Non-pigmented ciliary epithelial cell (primary cell): ENCODE measurements around the gene ARAP1.
"Not testable (repeated sequence)": the region's sequence is repeated elsewhere in the genome, so short reads cannot be mapped to it uniquely, and the experiment has no call there.

Experiments
- DNase-seq: peaks from one replicate; pipeline ENCODE4 v3.0.0-alpha.2; 2010; ENCODE audit warnings: low read depth

The ARAP1 gene

GRCh38 chr11:72752088-72752914 lies at the start of gene ARAP1:
TSS of gene ARAP1 (minus strand) at chr11:72752408. CDS start at chr11:72727128, 25,280 bp downstream.
- DNase-seq, result no peak

GRCh38 chr11:72799441-72799840 lies 47.2 kb upstream of the ARAP1 start:
- no peak for DNase-seq

DNA sequence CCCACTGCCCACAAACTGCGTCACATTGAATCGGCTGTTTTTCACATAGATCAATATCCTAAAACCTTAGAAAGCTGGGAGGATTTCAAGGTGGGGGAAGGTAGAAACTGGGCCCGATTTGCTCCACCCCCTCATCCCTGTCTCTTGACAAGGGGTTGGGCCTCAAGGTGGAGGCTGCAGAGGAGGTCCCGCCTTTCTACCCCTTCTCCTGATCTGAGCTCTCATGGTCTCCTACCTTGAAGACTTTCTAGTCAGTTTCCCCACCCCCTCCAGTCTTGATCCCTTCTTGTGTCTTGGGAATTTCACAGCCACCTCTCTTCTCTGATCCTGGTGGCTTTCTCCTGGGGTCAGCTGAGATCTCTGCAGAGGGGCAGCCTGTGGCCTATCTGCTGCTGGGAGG lies 46.2 kb upstream of the ARAP1 start:
- DNase-seq, result no peak

GRCh38 chr11:72793425-72794367 lies 41.5 kb upstream of the ARAP1 start, which contains the start of gene STARD10:
TSS of gene STARD10 (minus strand) at chr11:72794047. CDS start at chr11:72781181, 12,866 bp downstream.
- DNase-seq, result no peak

DNA sequence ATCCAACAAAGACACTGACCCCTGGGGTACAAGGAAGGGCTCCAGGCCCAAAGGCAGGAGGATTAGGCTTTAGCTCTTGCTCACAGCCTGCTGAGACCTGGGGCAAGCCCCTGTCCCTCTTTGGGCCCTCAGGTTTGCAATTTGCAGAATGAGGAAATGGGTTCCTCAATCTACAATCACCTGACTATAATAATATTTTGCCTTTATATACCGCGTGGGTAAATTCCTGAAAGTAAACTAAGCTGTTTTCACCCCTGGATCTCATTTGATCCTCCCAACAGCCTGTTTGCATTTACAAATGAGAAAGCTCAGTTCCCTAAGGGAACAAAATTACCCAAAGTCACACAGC lies 40.8 kb upstream of the ARAP1 start:
- DNase-seq, result no peak

DNA sequence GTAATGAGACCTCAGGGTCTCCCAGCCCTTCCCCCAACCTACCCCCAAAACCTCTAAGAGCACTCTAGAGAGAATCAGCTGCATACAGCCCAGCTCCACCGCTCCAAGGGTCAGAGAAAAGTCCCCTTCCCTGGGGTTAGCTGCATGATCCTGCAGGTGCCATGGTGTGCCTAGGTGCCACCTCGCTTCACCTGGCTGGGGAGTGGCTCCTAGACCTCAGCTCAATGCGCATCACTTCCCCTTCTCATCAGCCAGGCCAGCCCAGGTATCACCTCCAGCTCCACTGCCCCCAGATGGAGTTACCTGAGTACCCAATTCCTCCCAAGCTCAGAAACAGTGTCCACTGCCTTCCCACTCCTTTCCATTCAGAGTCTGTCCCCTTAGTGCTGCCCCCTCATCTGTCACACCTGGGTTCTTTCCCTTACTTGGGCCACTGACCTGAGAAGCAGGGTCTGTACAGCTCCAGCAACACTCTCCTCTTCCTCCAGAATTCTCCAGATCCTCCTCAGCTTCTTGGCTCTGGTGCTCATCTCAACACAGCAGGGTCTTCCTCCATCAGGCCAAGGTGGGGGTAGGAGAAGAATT lies 40.3 kb upstream of the ARAP1 start:
- DNase-seq, result no peak

DNA sequence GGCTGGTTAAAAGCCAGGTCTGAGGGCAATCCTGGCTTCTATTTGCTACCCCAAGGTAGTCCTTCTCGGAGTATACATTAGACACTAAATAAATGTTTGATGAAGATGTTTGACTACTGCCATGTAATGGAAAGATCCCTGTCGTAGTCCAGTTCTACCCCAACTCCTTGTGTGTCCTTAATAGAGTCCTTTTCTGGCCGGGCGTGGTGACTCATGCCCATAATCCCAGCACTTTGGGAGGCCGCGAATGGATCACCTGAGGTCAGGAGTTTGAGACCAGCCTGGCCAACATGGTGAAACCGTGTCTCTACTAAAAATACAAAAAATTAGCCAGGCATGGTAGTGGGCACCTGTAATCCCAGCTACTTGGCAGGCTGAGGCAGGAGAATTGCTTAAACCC lies 39.0 kb upstream of the ARAP1 start:
- DNase-seq, result not testable (repeated sequence)

- DNase-seq, result no peak
Measured at GRCh38 chr11:72789493-72790131, 37.4 kb upstream of the ARAP1 start.

DNA sequence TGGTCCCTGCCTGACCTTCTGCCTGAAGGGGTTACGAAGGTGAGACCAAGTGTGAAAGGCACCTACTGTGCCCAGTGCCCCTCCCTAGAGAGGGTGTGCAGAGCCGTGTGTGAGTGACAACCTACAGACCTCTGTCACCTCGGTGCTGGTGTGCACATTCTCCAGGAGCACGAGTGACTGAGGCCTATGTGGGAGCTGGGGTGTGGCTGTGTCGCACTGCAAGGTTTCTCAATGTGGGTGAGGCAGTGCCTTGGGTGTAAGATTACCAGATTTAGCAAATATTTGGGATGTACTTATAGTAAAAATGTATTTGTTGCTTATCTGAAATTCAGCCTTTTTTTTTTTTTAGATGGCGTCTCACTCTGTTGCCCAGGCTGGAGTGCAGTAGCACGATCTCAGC lies 36.0 kb upstream of the ARAP1 start:
- no peak for DNase-seq

DNA sequence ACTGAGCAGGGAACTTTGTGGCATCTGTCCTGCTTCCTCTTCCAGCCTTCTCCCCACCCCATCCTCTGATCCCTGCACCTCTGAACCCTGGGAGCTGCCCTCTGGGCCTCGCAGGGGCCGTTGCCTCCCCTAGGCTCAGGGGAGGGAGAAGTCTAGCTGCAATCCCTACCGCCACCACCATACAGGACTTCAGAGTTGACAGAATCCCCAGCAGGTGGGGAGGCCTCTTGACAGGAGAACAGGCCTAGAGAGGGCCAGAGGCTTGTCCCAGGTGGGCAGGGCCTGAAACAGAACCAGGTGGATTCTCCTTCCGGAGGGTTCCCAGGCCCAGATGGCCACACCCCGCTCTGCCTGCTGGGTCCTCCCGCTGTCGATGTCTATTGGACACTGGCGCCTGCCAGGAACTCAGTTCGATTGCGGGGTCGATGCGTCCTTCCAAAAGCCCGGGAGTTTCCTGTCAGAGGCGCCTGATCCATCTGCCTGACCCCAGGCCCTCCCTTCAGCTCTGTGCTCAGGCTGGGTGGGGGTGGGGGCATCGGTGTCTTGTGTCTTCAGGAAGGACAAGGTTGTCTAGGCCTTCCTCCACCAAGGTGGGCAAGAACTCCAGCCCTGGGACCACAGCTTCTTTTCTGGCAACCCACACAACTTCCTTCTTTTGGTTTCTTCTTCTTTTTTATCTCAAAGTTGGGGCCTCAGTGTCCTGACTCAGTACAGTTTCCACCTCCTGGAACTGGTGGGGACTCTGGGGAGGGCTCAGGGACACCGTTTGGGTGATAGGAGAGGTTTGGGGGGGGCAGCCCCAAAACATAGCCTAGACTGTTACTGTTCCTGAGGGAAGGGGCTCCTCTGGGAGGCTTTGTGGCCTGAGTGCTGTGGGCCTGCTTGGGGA lies 35.3 kb upstream of the ARAP1 start:
- no peak for DNase-seq

- DNase-seq, result no peak
Measured at GRCh38 chr11:72786305-72787215, 34.4 kb upstream of the ARAP1 start.

DNA sequence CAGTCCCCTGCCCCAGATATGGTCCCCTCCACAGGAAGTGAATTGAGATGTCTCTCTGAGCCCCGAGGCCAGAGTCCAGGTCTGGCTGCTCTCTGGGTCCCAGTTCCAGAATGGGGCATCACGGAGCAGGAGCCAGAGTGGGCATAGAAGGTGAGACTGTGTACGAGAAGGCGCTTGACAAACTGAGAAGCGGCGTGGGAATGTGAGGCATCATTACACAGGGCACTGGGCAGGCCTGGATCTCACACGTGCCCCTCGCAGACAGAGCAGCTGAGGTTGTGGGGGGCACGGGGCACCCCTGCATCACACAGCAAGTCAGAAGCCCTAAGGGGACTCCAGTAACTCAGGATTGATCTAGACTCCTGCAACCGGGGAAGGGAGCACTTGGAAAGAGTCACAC lies 32.5 kb upstream of the ARAP1 start:
- DNase-seq, result no peak

DNA sequence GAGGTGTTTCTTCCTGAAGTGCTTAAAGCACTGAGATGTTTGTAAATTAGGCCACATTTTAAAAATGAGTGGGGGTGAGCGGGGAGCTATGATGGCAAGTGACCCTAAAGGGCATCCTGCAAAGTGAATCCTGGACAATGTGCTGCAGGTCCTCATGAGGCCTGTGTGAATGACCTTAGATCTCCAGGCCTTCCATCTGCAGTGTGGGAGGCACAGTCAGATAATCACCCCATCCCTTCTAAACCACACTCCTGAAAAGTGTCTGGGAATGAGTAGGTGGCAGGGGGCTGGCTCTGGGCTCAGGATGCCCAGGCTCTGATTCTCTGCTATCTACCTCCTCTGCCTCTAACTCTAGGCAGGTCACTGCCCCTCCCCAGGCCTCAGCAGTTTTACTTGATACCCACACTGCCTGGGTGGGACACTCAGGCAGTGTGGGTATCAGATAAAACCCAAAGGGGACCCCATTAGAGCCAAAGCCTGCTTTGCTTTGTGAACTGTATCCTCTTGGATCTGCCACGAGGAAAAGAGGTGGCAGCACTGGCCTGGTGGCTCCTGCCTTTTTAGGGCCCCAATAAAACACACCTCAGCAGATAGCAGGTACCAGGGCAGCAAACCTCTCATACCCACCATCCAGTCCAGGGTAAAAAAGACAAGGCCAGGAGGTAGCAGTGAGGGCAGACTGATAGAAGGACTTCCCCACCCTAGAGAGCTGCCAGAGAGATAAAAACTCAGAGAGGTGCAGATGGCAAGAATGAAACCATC lies 31.1 kb upstream of the ARAP1 start:
- no peak for DNase-seq

- DNase-seq, result no peak
Measured at GRCh38 chr11:72782081-72782920, 30.1 kb upstream of the ARAP1 start.

GRCh38 chr11:72781313-72782080 lies 29.3 kb upstream of the ARAP1 start:
- no peak for DNase-seq

DNA sequence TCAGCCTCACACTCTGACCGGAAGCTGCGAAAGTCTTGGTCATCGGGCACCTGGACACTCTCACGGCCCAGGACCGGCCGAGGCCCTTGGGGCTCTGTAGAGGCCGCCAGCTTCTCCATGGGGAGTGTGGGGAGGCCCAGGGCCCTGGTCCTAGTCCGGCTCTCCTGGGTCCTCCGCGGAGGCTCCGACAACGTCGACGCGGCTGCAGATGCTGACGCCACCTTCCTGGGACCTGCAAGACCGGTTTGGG lies 28.8 kb upstream of the ARAP1 start:
- no peak for DNase-seq

GRCh38 chr11:72780296-72781062 lies 28.3 kb upstream of the ARAP1 start:
- no peak for DNase-seq
